ENCODE data around the gene C1GALT1C1L.
"Not testable (repeated sequence)": the region's sequence is repeated elsewhere in the genome, so short reads cannot be mapped to it uniquely, and the experiment has no call there.

The C1GALT1C1L gene

DNA sequence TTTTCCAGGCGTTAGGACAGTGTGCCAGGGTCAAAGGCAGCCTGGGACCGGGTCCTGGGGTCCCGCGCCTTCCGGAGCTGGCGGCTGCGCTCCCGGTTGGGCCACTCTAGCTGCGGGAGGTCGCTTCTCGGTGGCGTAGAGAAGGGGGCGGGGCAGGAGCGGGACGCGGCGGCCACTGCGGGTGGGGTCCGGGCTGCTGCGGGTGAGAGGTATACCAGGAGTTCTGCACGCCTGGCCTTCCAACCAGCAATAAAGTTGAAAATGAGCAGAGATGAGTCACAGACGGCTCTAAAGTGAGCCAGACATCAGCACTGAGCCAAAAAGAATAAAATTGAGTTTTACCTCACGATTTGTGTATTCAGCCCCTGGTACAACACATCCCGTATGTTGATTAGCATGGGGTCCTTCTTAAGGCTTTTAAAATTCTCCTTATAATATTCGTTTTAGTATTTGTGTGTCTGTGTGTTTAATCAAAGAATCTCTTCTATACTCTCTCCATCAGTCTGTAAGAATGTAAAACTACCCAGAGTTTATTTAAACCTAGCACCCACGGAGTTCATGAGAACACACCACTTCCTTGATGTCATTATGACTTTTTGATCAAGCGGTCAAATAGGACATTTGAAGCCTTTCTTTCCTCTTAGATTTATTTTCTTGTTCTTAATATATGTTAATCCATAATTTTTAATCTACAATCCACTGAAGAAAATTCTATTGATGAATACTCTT is at the start of gene C1GALT1C1L:
C1GALT1C1L (minus strand) TSS at position 108 of the 729 bp plus-strand sequence; CDS start at position 1, 107 bp downstream.
- in situ Hi-C loops (cut with HindIII; ENCODE audit: low sequenced_read_pairs) = no loop called here

DNA sequence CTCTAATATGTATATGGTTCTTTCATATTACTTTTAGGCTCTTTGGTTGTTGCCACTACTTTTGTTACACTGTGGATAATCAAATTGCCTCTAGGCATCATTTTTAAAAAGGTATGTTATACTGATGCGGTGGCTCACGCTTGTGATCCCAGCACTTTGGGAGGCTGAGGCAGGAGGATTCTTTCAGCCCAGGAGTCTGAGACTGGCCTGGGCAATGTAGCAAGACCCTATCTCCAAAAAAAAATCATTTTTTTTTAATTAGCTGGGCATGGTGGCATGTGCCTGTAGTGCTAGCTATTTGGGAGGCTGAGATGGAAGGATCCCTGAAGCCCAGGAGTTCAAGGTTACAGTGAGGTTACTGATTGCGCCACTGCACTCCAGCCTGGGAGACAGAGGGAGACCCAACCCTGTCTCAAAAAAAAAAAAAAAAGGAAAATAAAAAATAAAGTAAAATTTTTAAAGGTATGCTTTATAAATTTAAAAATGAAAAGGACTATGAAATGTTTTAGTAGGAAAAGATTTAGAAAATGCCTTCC is 49.5 kb upstream of the C1GALT1C1L start:
- in situ Hi-C loops (cut with HindIII; ENCODE audit: low sequenced_read_pairs) = no loop called here

- in situ Hi-C loops (cut with HindIII; ENCODE audit: low sequenced_read_pairs) = no loop called here
Observed at GRCh38 chr2:43724728-43725526, 48.7 kb upstream of the C1GALT1C1L start.

GRCh38 chr2:43718530-43719124 is 42.4 kb upstream of the C1GALT1C1L start:
- in situ Hi-C loops (cut with HindIII; ENCODE audit: low sequenced_read_pairs) = no loop called here

- in situ Hi-C loops (cut with HindIII; ENCODE audit: low sequenced_read_pairs) = no loop called here
Observed at GRCh38 chr2:43717322-43717721, 41.1 kb upstream of the C1GALT1C1L start.

DNA sequence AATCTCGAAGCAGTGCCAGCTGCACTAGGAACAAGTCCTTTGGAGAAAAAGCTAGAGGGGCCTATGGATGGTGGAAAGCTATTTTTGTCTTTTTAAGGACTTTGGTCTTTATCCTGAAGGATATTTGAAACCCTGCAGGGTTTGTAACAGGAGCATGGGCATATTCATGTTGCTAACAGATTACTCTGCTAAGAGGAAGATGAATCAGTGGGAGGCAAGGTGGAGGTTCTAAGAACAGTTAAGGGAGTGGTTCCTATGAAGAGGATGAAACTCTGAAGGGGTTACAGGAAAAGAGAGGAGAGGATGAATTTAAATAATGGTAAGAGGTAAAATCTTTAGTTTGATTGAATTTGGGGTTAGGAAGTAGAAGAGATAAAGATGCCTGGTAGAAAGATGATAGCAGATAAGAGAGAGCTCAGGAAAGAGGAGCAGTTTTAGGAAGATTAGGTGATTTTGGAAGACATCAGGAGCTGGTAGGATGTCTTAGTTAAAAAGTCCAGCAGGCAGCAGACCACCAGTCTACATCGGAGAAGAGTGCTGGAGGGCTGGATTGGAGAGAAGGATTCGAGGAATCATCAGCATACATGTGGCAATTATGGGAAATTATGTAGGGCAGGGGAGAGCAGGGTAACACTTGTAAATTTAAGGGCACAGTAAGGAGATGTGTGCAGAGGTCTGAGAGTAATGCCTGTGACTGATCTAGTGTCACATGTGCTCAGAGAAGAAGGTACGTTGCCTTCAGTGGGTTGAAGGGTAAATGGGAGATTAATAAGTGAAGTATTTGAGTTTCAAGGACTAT is 39.3 kb upstream of the C1GALT1C1L start:
- in situ Hi-C loops (cut with HindIII; ENCODE audit: low sequenced_read_pairs) = no loop called here

GRCh38 chr2:43714164-43714563 is 37.9 kb upstream of the C1GALT1C1L start:
- in situ Hi-C loops (cut with HindIII; ENCODE audit: low sequenced_read_pairs) = no loop called here

DNA sequence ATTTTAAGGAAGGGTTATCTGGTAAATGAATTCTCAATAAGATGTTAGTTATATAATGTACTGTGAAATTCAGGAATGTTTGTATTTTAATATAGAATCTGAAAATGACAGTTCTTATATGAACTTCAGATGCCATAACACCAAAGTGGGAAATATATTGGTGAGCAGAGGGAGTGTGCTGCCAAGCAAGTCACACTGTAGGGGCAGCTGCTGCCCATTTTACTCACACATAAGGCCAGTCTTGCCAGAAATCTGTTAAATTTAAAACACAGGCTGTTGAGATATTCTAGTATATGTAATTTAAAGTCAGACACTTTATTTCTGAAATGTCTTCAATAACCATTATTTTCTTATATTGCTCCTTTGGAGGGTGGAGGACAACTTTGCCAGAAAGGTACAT is 34.6 kb upstream of the C1GALT1C1L start:
- in situ Hi-C loops (cut with HindIII; ENCODE audit: low sequenced_read_pairs) = no loop called here

DNA sequence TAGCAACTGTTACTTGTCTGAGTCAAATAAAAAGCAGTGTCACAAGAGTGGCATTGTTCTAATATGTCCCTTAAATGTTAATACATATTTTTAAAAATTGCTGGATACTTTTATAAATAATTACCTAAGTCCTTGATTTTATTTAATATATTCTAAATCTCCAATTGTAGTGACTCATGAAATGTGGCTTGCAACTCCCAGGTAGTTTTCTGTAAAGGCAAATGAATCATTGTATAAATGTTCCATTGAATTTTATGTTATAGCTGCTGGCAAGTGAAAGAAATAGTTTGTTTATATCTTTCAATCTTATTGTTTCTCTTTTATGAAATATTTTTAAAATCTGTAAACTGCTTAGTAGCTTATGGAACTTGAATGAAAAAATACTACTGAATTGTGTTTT is 32.7 kb upstream of the C1GALT1C1L start:
- in situ Hi-C loops (cut with HindIII; ENCODE audit: low sequenced_read_pairs) = no loop called here

- in situ Hi-C loops (cut with HindIII; ENCODE audit: low sequenced_read_pairs) = no loop called here
Observed at GRCh38 chr2:43708178-43708577, 31.9 kb upstream of the C1GALT1C1L start.

- in situ Hi-C loops (cut with HindIII; ENCODE audit: low sequenced_read_pairs) = no loop called here
Observed at GRCh38 chr2:43707255-43708015, 31.2 kb upstream of the C1GALT1C1L start.

DNA sequence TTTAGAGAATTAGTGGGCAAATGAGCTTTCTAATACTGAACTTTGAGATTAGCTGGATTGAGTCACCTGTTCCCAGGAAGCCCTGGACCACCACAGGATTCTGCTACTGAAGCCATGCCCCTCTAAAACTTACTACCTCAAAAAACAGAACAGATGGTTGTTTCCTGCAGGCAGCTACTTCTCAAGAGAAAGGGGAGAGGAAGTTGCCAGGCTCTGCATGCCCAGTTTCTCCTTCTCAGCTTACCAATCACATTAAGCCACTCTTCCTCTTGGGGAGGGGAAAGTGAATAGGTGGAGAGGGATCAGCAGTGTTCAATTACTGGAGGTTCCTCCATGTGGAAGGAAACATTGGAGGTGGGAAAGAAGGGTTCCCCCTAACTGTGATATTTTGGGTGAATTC is 24.9 kb upstream of the C1GALT1C1L start:
- in situ Hi-C loops (cut with HindIII; ENCODE audit: low sequenced_read_pairs) = no loop called here

- in situ Hi-C loops (cut with HindIII; ENCODE audit: low sequenced_read_pairs) = no loop called here
Observed at GRCh38 chr2:43699761-43700160, 23.5 kb upstream of the C1GALT1C1L start.

DNA sequence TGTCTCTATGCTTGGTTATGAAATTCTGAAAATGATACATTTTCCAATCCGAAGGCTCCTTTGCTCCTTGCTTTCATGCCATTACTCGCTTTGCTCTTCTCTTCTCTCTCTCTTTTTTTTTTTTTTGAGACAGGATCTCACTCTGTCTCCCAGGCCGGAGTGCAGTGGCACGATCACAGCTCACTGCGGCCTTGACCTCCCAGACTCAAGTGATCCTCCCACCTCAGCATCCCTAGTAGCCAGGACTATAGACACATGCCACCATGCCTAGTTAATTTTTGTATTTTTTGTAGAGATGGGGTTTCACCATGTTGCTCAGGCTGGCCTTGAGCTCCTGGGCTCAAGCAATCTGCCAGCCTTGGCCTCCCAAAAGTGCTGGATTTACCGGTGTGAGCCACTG is 21.9 kb upstream of the C1GALT1C1L start:
- in situ Hi-C loops (cut with HindIII; ENCODE audit: low sequenced_read_pairs) = not testable (repeated sequence)

DNA sequence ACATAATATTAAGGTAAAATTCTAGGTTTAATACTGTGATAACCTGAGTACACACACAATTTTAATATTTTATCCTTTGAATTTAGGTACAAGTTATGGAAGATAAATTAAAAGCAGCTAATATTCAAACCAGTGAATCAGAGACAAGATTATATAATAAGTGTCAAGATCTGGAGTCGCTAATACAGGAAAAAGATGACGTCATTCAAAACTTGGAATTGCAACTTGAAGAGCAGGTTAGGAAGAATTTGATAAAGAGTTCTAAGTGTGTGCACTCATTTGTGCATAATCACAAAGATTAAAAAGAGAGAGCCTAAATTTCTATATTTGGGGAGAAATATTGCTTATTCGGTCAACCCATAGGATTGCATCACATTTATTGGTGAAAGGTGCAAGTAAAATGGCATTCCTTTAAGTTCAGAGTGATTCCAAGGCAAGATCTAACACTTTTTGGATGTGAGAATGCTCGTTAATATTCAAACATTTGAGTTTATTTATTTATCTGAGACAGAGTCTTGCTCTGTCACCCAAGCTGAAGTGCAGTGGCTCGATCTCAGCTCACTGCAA is 16.3 kb upstream of the C1GALT1C1L start:
- in situ Hi-C loops (cut with HindIII; ENCODE audit: low sequenced_read_pairs) = no loop called here

DNA sequence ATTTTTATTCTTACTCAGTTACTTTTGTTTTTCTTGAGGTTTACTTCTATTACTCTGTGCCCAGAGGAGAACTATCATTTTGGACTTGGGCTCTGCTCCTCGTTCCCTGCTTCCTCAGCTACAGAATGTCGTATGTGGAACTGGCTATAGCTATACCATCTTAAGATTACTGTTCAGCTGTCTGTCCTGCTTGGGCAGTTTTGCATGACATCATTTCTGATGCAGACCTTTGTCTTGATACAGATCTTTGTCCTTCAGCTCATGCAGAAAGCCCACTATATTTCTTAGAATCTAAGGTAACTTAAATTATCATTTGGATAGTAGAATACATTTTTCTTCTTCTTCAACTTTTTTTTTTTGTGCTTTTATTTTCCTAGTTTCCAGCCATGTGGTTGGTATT is 13.8 kb upstream of the C1GALT1C1L start:
- in situ Hi-C loops (cut with HindIII; ENCODE audit: low sequenced_read_pairs) = no loop called here

DNA sequence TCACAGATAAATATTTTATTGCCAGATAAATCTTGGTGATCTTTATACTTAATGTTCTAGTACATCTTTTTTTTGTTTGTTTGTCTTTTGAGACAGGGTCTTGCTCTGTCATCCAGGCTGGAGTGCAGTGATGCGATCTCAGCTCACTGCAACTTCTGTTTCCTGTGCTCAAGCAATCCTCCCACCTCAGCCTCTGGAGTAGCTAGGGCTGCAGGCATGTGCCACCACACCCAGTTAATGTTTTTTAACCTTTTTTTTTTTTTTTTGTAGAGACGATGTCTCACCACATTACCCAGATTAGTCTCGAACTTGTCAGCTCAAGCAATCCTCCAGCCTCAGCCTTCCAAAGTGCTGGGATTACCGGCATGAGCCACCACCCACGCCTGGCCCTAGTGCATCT is 9.1 kb upstream of the C1GALT1C1L start:
- in situ Hi-C loops (cut with HindIII; ENCODE audit: low sequenced_read_pairs) = no loop called here

- in situ Hi-C loops (cut with HindIII; ENCODE audit: low sequenced_read_pairs) = not testable (repeated sequence)
Observed at GRCh38 chr2:43677783-43678182, 1.6 kb upstream of the C1GALT1C1L start.

- in situ Hi-C loops (cut with HindIII; ENCODE audit: low sequenced_read_pairs) = no loop called here
Observed at GRCh38 chr2:43675646-43676321, 445 bp downstream of the C1GALT1C1L start.

Measured in DLD1 (cell line).